AG04450 (cell line): ENCODE measurements around the gene C1R. TPM values are rescaled to one million over a fixed set of nuclear protein-coding genes. Genes with fewer than 3 reads are reported as not detected.

Experiments used
- CTCF ChIA-PET: fragments of 300-600, 350-600 bp; formaldehyde crosslinking; extraction: SDS; loops from one replicate; lab custom pipeline; 2022; ENCODE audit warnings: antibody characterized with exemption, inconsistent platforms; lab: Charles Lee
- POLR2A ChIA-PET: fragments of 350-600 bp; formaldehyde crosslinking; extraction: SDS; loops from one replicate; lab custom pipeline; 2021; ENCODE audit warnings: antibody characterized with exemption, inconsistent platforms; lab: Yijun Ruan, JAX
- DNase-seq: peaks from one replicate; pipeline ENCODE4 v3.0.0-alpha.2; 2011; ENCODE audit warnings: low read depth, low spot score
- H3K27ac ChIP-seq: one replicate; pipeline ENCODE4 v1.5.1; 2012; ENCODE audit warnings: low read depth, low read length, control low read depth
- H3K27me3 ChIP-seq: one replicate; pipeline ENCODE4 v1.6.0; 2012; ENCODE audit warnings: low read length; ENCODE audit not compliant: control insufficient read depth, insufficient read depth
- H3K4me3 ChIP-seq: 2 replicates; pipeline ENCODE4 v1.5.1; 2011; ENCODE audit warnings: mild to moderate bottlenecking, low read depth, low read length, control low read depth
- H3K9me3 ChIP-seq: 2 replicates; pipeline ENCODE4 v1.5.1; 2012; ENCODE audit warnings: low read length; ENCODE audit not compliant: control insufficient read depth, insufficient read depth
- polyA plus RNA-seq: library from polyadenylated mRNA; depleted of rRNA; stranded (reverse); fragments of >200 nt; gene quantifications from 2 replicates; pipeline ENCODE4 v1.2.3, GENCODE V29; 2011
- TF ChIP-seq, protein P1 (sequence below): IDR thresholded peaks from 2 replicates; pipeline ENCODE4 v1.5.1; 2011; ENCODE audit warnings: low read depth, low read length, control low read depth, inconsistent platforms

Gene C1R
- polyA plus RNA-seq, 1 experiment: 617 TPM

DNA sequence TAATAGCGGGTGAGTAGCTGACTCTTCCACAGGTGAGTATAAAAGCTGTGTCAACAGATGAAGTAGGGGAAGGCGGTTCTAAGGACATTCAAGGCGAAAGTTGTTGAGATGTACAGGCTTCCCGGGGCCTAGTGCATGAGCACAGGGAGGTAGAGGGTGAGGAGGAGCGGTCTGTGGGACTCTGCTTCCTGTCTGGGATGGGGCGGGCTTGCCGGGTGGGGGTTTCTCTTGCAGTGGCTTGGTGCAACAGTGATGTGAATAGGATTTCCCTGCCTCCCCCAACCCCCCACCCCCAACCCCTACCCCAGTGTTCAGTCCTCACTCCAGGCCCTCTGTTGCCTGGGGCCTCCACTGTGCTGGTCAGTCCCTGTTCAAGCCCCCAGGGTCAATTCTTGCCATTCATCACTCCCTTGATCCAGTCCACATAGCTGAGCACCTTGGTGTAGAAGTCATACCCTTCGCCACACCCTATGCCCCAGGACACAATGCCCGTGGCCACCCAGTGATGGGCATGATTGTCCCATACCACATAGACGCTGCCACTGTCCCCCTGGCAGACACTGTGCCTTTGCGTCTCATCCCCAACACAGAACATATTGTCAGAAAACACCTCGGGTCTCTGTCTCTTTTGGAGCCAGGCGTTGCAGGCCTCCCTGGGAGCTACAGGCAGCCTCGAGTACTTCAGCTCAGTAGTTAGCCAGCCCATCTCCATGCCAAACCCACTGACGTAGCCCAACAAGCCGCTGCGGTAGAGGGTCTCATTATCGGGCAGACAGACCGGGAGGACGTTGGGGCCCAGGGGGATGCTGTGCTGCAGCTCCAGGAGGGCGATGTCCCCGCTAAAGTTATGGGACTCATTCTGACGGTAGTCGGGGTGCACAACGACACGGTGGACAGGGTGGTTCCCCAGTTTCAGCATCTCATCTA, 4.0 kb upstream of the C1R start:
- TF ChIP-seq, protein P1, sequence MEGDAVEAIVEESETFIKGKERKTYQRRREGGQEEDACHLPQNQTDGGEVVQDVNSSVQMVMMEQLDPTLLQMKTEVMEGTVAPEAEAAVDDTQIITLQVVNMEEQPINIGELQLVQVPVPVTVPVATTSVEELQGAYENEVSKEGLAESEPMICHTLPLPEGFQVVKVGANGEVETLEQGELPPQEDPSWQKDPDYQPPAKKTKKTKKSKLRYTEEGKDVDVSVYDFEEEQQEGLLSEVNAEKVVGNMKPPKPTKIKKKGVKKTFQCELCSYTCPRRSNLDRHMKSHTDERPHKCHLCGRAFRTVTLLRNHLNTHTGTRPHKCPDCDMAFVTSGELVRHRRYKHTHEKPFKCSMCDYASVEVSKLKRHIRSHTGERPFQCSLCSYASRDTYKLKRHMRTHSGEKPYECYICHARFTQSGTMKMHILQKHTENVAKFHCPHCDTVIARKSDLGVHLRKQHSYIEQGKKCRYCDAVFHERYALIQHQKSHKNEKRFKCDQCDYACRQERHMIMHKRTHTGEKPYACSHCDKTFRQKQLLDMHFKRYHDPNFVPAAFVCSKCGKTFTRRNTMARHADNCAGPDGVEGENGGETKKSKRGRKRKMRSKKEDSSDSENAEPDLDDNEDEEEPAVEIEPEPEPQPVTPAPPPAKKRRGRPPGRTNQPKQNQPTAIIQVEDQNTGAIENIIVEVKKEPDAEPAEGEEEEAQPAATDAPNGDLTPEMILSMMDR: no peak
- H3K27ac ChIP-seq: no peak overlapping the region
- H3K4me3 ChIP-seq: no peak overlapping the region
- no peaks in the 10 kb centered on the region for H3K27me3 ChIP-seq
- DNase-seq: no peak
- ChIA-PET CTCF (interaction anchor here (0.7 to 1.3 kb wide), 2 partner anchors 13 to 78 kb away, joined by 4 read pairs; partner anchors contain the start of genes C1RL and LPCAT3), POLR2A (no interaction called here)
- no peaks in the 10 kb centered on the region for H3K9me3 ChIP-seq

DNA sequence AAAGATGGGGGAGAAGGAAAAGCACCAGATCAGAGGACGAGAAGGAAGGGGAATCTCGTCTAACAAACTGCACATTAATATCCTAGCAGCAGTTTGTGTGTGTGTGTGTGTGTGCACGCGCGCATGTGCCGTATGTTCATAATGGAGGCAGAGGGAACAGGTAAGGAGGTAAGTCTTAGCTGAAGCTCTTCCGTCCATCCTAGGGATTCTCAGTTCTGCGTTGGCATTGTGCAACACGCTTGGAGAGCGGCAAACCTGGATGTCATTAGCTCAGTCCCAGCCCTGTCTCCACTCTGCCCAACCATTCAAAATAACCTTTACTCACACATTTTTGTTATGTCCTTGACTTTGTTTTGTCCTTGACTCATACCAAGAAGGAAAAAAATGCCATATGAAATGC, 1.6 kb upstream of the C1R start:
- ChIA-PET POLR2A (interaction anchor here (0.6 to 1.1 kb wide), 5 partner anchors 14 to 581 kb away, joined by 3 to 10 read pairs (median 4); partner anchors contain the start of genes C12orf57 and RNU7-1), CTCF (interaction anchor here (0.6 to 2.7 kb wide), 9 partner anchors 12 to 226 kb away, joined by 3 to 21 read pairs (median 6); partner anchors contain the start of genes C1RL, C1S and CLSTN3)
- Histone ChIP-seq H3K27me3 (no peaks in the 10 kb centered on the region), H3K4me3 (no peak overlapping the region), H3K9me3 (no peaks in the 10 kb centered on the region), H3K27ac (no peak overlapping the region)
- no peak for DNase-seq
- TF ChIP-seq, protein P1: no peak

DNA sequence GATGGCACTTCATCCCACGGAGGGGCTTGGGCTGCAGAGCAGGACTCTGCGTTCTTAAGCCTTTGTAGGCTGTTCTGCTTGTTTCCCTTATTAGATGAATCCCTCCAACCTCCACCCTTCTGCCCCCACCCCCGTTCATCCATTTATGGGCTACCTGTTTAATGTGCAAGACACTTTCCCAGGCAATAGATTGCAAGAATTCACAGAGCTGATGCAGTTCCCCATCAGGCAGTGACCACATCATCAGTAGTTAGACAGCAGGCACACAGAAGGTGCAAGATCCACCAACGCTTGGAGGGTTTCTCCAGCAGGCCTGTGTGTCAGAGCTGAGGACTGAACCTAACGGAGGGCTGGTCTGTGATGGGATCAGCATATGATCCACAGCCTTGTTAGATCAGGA, 1.2 kb upstream of the C1R start:
- ChIA-PET POLR2A (interaction anchor here (0.6 to 1.1 kb wide), 2 partner anchors 150 to 581 kb away, joined by 3 to 4 read pairs; partner anchors contain the start of genes C12orf57 and RNU7-1), CTCF (interaction anchor here (0.6 to 2.7 kb wide), 9 partner anchors 12 to 226 kb away, joined by 3 to 21 read pairs (median 7); partner anchors contain the start of genes C1RL, C1S and CLSTN3)
- no peak for DNase-seq
- H3K27ac ChIP-seq: no peak overlapping the region
- H3K27me3 ChIP-seq: no peaks in the 10 kb centered on the region
- no peaks in the 10 kb centered on the region for H3K9me3 ChIP-seq
- no peak overlapping the region for H3K4me3 ChIP-seq
- TF ChIP-seq, protein P1: no peak

DNA sequence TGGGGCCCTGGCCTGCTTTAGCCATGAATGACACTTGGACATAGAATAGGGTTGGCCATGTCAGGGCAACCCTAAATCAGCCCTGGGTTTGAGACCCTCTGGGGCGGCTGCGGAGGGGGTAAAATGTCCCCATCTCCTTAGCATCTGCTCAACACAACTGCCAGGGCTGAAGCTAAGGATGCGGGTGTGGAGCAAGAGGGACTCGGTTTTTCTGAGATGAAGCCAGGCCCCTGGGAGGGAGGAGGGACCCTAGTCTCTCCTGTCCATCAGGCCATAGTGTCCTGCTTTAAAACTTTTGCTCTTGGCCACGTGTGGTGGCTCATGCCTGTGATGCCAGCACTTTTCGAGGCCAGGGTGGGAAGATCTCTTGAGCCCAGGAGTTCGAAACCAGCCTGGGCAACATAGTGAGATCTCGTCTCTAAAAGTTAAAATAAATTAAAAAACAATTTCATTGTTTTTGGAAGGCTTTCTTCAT, 778 bp upstream of the C1R start:
- Histone ChIP-seq H3K27me3 (no peaks in the 10 kb centered on the region), H3K27ac (peak overlapping the region; percentile 52), H3K4me3 (no peak overlapping the region), H3K9me3 (no peaks in the 10 kb centered on the region)
- no peak for DNase-seq
- ChIA-PET CTCF (interaction anchor here (0.7 to 2.7 kb wide), 12 partner anchors 9 to 225 kb away, joined by 3 to 21 read pairs (median 6); partner anchors contain the start of genes C1RL and C1S), POLR2A (no interaction called here)
- TF ChIP-seq, protein P1: no peak
